Lung (tissue), 12 donors: ENCODE results near the gene DET1. TPM values are rescaled to one million over a fixed set of nuclear protein-coding genes. Genes with fewer than 3 reads are reported as not detected.
"Not testable (repeated sequence)": the region's sequence is repeated elsewhere in the genome, so short reads cannot be mapped to it uniquely, and the experiment has no call there.

ENCODE experiments used
- ATAC-seq: fragments of 200-7000 bp; cut with Tn5 transposase; one replicate; pipeline ENCODE4 v1.9.1; 2020; ENCODE audit warnings: moderate number of reproducible peaks; ENCODE audit not compliant: insufficient read depth, low FRiP score
- DNase-seq, 3 donors: peaks; one replicate each; pipeline ENCODE4 v3.0.0-alpha.2; 2013 to 2017
- H3K27ac ChIP-seq, 2 donors: one replicate each; pipeline ENCODE4 v1.5.1; 2013; ENCODE audit warnings: mild to moderate bottlenecking in 2 of 2, moderate library complexity in 2 of 2, control low read depth in 1 of 2, inconsistent platforms in 1 of 2, low read depth in 1 of 2, low read length in 1 of 2
- H3K27me3 ChIP-seq, 3 donors: one replicate each; pipeline ENCODE4 v1.5.1; 2013; ENCODE audit warnings: low read length in 2 of 3; ENCODE audit not compliant: control insufficient read depth in 3 of 3, insufficient read depth in 3 of 3
- H3K36me3 ChIP-seq, 4 donors: one replicate each; pipeline ENCODE4 v1.5.1; 2013; ENCODE audit warnings: low read length in 4 of 4, mild to moderate bottlenecking in 1 of 4, moderate library complexity in 1 of 4; ENCODE audit not compliant: control insufficient read depth in 4 of 4, insufficient read depth in 4 of 4
- H3K4me1 ChIP-seq, 5 donors: one replicate each; pipeline ENCODE4 v1.5.1; 2013; ENCODE audit warnings: low read length in 5 of 5, mild to moderate bottlenecking in 2 of 5, moderate library complexity in 1 of 5; ENCODE audit not compliant: control insufficient read depth in 5 of 5, insufficient read depth in 5 of 5
- H3K4me3 ChIP-seq: one replicate; pipeline ENCODE4 v1.5.1; 2013; ENCODE audit warnings: mild to moderate bottlenecking, control low read depth, moderate library complexity
- H3K9ac ChIP-seq, 2 donors: one replicate each; pipeline ENCODE4 v1.5.1; 2013; ENCODE audit warnings: low read length in 2 of 2, control low read depth in 1 of 2; ENCODE audit not compliant: insufficient read depth in 1 of 2
- H3K9me3 ChIP-seq, 4 donors: one replicate each; pipeline ENCODE4 v1.5.1; 2013; ENCODE audit warnings: low read length in 3 of 4, mild to moderate bottlenecking in 1 of 4, moderate library complexity in 1 of 4; ENCODE audit not compliant: control insufficient read depth in 4 of 4, insufficient read depth in 3 of 4
- WGBS, 2 donors: extraction: QIAGEN DNeasy Blood & Tissue Kit; methylation state at CpG; one replicate each; pipeline ENCODE4 v1.1.7; 2013; 5-methylcytosine and 5-hydroxymethylcytosine counted together
- polyA plus RNA-seq, 2 donors: library from polyadenylated mRNA; stranded (reverse); fragments of 200-250 nt; gene quantifications; one replicate each; pipeline ENCODE4 v1.2.1, GENCODE V29; 2013
- total RNA-seq, 2 donors: library from RNA; depleted of rRNA in 1 of 2; stranded (reverse); fragments of >200 nt in 1 of 2; gene quantifications; one replicate each; pipeline ENCODE4 v1.2.1, GENCODE V29; 2014 to 2021
- TF ChIP-seq, protein P1 (sequence below): IDR thresholded peaks from 2 replicates; pipeline ENCODE4 v1.5.1; 2012; ENCODE audit warnings: mild to moderate bottlenecking; ENCODE audit errors: control extremely low read depth, extremely low read depth
- donor health status: control.
- donor health status: control.
- donor health status: Bipolar disorder and iron deficiency.
- donor health status: healthy.
- donor health status: DM: yes; HTN: yes; CAD: no.

The DET1 gene
- total and polyA plus RNA-seq, 4 donors: 2.9 to 13.7 (median 4.4) TPM

DNA sequence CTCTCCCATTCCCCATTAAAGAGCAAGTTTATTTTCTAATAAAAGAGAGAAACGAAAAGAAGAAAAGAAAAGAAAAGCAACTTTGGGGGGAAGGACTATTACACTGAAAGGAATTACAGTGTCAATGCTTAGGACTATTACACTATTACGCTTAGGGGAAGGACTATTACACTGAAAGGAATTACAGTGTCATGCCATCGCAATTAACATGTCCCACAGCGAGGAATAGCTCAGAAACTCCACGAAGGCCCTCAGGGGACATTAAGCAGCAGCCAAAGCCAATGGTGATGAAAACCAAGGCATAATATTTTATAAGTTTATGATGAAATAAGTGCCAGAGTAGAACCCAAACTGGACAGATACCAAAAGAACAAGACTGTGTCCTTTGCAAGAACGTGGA, 22.1 kb upstream of the DET1 start:
- no peak for ATAC-seq
- no peak overlapping the region for H3K9ac ChIP-seq
- H3K4me1 ChIP-seq: peaks cover 0 to 13% (median 0%) of the 10 kb centered on the region in 5 donors
- TF ChIP-seq, protein P1, sequence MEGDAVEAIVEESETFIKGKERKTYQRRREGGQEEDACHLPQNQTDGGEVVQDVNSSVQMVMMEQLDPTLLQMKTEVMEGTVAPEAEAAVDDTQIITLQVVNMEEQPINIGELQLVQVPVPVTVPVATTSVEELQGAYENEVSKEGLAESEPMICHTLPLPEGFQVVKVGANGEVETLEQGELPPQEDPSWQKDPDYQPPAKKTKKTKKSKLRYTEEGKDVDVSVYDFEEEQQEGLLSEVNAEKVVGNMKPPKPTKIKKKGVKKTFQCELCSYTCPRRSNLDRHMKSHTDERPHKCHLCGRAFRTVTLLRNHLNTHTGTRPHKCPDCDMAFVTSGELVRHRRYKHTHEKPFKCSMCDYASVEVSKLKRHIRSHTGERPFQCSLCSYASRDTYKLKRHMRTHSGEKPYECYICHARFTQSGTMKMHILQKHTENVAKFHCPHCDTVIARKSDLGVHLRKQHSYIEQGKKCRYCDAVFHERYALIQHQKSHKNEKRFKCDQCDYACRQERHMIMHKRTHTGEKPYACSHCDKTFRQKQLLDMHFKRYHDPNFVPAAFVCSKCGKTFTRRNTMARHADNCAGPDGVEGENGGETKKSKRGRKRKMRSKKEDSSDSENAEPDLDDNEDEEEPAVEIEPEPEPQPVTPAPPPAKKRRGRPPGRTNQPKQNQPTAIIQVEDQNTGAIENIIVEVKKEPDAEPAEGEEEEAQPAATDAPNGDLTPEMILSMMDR: no peak
- H3K9me3 ChIP-seq: peaks cover 0 to 5% (median 0%) of the 10 kb centered on the region in 4 donors
- no peaks in the 10 kb centered on the region for H3K27me3 ChIP-seq
- no peak overlapping the region for H3K4me3 ChIP-seq
- no peak overlapping the region for H3K27ac ChIP-seq
- 80 to 83% methylated on average over 6 of the region's 6 CpGs for WGBS, 2 donors
- no peaks in the 10 kb centered on the region for H3K36me3 ChIP-seq
- no peak for DNase-seq

DNA sequence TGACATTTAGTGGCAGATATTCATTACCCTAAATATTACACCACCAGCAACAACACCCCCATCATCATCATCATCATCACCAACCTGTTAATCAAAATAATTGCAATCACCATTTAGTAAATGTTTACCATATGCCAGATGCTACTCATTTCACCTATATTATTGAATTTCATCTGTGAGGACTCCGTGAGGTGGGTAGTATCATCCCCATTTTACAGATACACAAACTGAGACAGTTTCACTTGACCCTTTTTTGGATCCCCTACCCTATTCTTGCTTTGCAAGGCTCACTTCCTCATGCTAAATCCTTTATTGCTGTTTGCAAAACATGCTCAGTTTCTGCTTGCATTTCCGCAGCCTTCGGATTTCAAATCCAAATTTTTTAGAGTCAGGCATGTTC, 18.3 kb upstream of the DET1 start:
- TF ChIP-seq, protein P1: no peak
- Histone ChIP-seq H3K4me3 (no peak overlapping the region), H3K9me3 (no peaks in the 10 kb centered on the region), H3K36me3 (no peaks in the 10 kb centered on the region), H3K4me1 (no peaks in the 10 kb centered on the region), H3K27ac (no peak overlapping the region), H3K27me3 (no peaks in the 10 kb centered on the region), H3K9ac (no peak overlapping the region)
- WGBS, 2 donors: 93 to 94% methylated on average over 3 of the region's 3 CpGs
- DNase-seq (no peak), ATAC-seq (no peak)

GRCh38 chr15:88563638-88564037, 17.2 kb upstream of the DET1 start:
- 74 to 78% methylated on average over 5 of the region's 5 CpGs for WGBS, 2 donors
- no peak overlapping the region for H3K4me3 ChIP-seq
- TF ChIP-seq, protein P1: no peak
- no peaks in the 10 kb centered on the region for H3K36me3 ChIP-seq
- DNase-seq (no peak), ATAC-seq (no peak)
- no peak overlapping the region for H3K27ac ChIP-seq
- H3K9me3 ChIP-seq: no peaks in the 10 kb centered on the region
- H3K9ac ChIP-seq: no peak overlapping the region
- no peaks in the 10 kb centered on the region for H3K27me3 ChIP-seq
- H3K4me1 ChIP-seq: no peaks in the 10 kb centered on the region

- WGBS, 2 donors: 84 to 89% methylated on average over 6 to 9 of the region's 9 CpGs
- H3K4me1 ChIP-seq, H3K36me3 ChIP-seq, H3K27me3 ChIP-seq, ATAC-seq, H3K9me3 ChIP-seq, H3K4me3 ChIP-seq, DNase-seq, H3K9ac ChIP-seq, H3K27ac ChIP-seq: not testable (repeated sequence)
These were observed 13.1 kb upstream of the DET1 start for GRCh38 chr15:88559565-88559964.

- 86 to 87% methylated on average over 1 of the region's 1 CpG for WGBS, 2 donors
- DNase-seq, ATAC-seq, H3K36me3 ChIP-seq, H3K4me3 ChIP-seq, H3K4me1 ChIP-seq, H3K27me3 ChIP-seq, H3K9ac ChIP-seq, H3K9me3 ChIP-seq, H3K27ac ChIP-seq: not testable (repeated sequence)
These were observed 11.5 kb upstream of the DET1 start for GRCh38 chr15:88558026-88558425.

DNA sequence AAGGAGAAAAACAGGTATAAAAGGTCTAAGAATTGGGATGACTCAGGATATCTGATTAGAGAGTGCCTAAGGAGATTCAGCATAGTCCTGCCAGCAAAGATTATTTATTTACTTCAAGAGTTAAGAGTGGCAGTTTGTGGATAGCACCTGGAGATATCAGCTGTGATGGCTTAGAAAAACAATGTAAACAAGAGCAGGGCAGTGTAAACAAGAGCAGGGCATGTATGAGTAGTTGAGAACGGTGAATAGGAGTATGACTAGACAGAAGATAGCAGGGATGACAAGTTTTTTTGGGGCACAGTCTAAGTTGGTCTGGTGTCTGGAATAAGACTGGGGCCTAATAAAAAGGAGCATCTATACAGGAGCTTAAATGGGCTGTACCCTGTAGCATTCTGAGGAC, 1.5 kb upstream of the DET1 start:
- H3K36me3 ChIP-seq, H3K9ac ChIP-seq, H3K27me3 ChIP-seq, DNase-seq, H3K4me3 ChIP-seq, H3K9me3 ChIP-seq, H3K27ac ChIP-seq, ATAC-seq, H3K4me1 ChIP-seq: not testable (repeated sequence)
- WGBS, 2 donors: 63 to 82% methylated on average over 1 of the region's 1 CpG
